HEK293T (cell line): ENCODE data around the gene KIAA1755.

Source experiments
- CTCF ChIA-PET: fragments of 350-600 bp; formaldehyde crosslinking; extraction: SDS; loops from one replicate; lab custom pipeline; 2021; ENCODE audit warnings: antibody characterized with exemption, inconsistent platforms; lab: Yijun Ruan, JAX
- POLR2A ChIA-PET: fragments of 350-600 bp; formaldehyde crosslinking; extraction: SDS; loops from one replicate; lab custom pipeline; 2020; ENCODE audit warnings: antibody characterized with exemption, inconsistent platforms; lab: Yijun Ruan, JAX
- DNase-seq: peaks from one replicate; pipeline ENCODE4 v3.0.0; 2012; ENCODE audit warnings: mixed read lengths; ENCODE audit errors: extremely low spot score
- ARNT ChIP-seq: fragments of 450-650 bp; IDR thresholded peaks from 2 replicates; pipeline ENCODE4 v1.6.1; 2017; ENCODE audit warnings: mild to moderate bottlenecking
- BHLHE40 ChIP-seq: fragments of 450-650 bp; IDR thresholded peaks from 2 replicates; pipeline ENCODE4 v1.6.1; 2016; ENCODE audit warnings: mild to moderate bottlenecking, moderate library complexity, borderline replicate concordance
- CTBP1 ChIP-seq: fragments of 450-650 bp; IDR thresholded peaks from 2 replicates; pipeline ENCODE4 v1.6.1; 2016; ENCODE audit warnings: borderline replicate concordance
- ELF4 ChIP-seq: fragments of 450-650 bp; IDR thresholded peaks from 2 replicates; pipeline ENCODE4 v1.6.1; 2017; ENCODE audit warnings: antibody characterized with exemption
- FOXA1 ChIP-seq: fragments of 450-650 bp; IDR thresholded peaks from 2 replicates; pipeline ENCODE4 v1.6.1; 2016; ENCODE audit warnings: mild to moderate bottlenecking
- FOXK2 ChIP-seq: fragments of 450-650 bp; IDR thresholded peaks from 2 replicates; pipeline ENCODE4 v1.6.1; 2016; ENCODE audit warnings: mild to moderate bottlenecking
- FOXM1 ChIP-seq: fragments of 450-650 bp; IDR thresholded peaks from 2 replicates; pipeline ENCODE4 v1.6.1; 2017; ENCODE audit warnings: mild to moderate bottlenecking, borderline replicate concordance
- HDGF ChIP-seq: fragments of 450-650 bp; IDR thresholded peaks from 2 replicates; pipeline ENCODE4 v1.6.1; 2017; ENCODE audit warnings: antibody characterized with exemption, borderline replicate concordance
- L3MBTL2 ChIP-seq: fragments of 450-650 bp; conservative IDR thresholded peaks from 2 replicates; pipeline ENCODE4 v1.6.1; 2016; ENCODE audit warnings: mild to moderate bottlenecking
- LEF1 ChIP-seq: fragments of 450-650 bp; IDR thresholded peaks from 2 replicates; pipeline ENCODE4 v1.6.1; 2017; ENCODE audit warnings: mild to moderate bottlenecking, borderline replicate concordance
- NFRKB ChIP-seq: fragments of 450-650 bp; IDR thresholded peaks from 2 replicates; pipeline ENCODE4 v1.6.1; 2016; ENCODE audit warnings: mild to moderate bottlenecking, moderate library complexity
- PKNOX1 ChIP-seq: fragments of 450-650 bp; IDR thresholded peaks from 2 replicates; pipeline ENCODE4 v1.6.1; 2016
- SP1 ChIP-seq: fragments of 450-650 bp; IDR thresholded peaks from 2 replicates; pipeline ENCODE4 v1.6.1; 2017
- SUZ12 ChIP-seq: fragments of 450-650 bp; IDR thresholded peaks from 2 replicates; pipeline ENCODE4 v1.6.1; 2016; ENCODE audit warnings: mild to moderate bottlenecking
- TARDBP ChIP-seq: fragments of 450-650 bp; IDR thresholded peaks from 2 replicates; pipeline ENCODE4 v1.6.1; 2016
- ZNF384 ChIP-seq: fragments of 450-650 bp; IDR thresholded peaks from 2 replicates; pipeline ENCODE4 v1.6.1; 2016

The KIAA1755 gene

GRCh38 chr20:38224531-38224930, 36.0 kb downstream of the KIAA1755 start:
- no peak for TF ChIP-seq SUZ12
- no peak for TF ChIP-seq TARDBP
- no peak for TF ChIP-seq ZNF384
- no peak for TF ChIP-seq PKNOX1
- no peak for TF ChIP-seq NFRKB
- TF ChIP-seq BHLHE40 = no peak
- no peak for TF ChIP-seq FOXK2
- no peak for TF ChIP-seq FOXM1
- no peak for TF ChIP-seq CTBP1
- TF ChIP-seq FOXA1 = no peak
- TF ChIP-seq L3MBTL2 = no peak
- TF ChIP-seq SP1 = no peak
- CTCF ChIA-PET = interaction anchor here (1.0 to 2.5 kb wide), 2 partner anchors 151 to 170 kb away, joined by 5 to 9 read pairs; no protein-coding TSS in a partner anchor
- POLR2A ChIA-PET = no interaction called here
- DNase-seq = no peak

- POLR2A ChIA-PET = no interaction called here
- CTCF ChIA-PET = interaction anchor here (0.7 to 1.1 kb wide), 3 partner anchors 81 to 169 kb away, joined by 3 to 5 read pairs (median 3); no protein-coding TSS in a partner anchor
- TF ChIP-seq ARNT (no peak), SUZ12 (no peak), PKNOX1 (no peak), L3MBTL2 (no peak), TARDBP (no peak), CTBP1 (no peak), LEF1 (no peak), FOXM1 (no peak), HDGF (no peak), FOXK2 (no peak), SP1 (no peak)
- DNase-seq = no peak
Measured at GRCh38 chr20:38223743-38224100, 36.8 kb downstream of the KIAA1755 start.

DNA sequence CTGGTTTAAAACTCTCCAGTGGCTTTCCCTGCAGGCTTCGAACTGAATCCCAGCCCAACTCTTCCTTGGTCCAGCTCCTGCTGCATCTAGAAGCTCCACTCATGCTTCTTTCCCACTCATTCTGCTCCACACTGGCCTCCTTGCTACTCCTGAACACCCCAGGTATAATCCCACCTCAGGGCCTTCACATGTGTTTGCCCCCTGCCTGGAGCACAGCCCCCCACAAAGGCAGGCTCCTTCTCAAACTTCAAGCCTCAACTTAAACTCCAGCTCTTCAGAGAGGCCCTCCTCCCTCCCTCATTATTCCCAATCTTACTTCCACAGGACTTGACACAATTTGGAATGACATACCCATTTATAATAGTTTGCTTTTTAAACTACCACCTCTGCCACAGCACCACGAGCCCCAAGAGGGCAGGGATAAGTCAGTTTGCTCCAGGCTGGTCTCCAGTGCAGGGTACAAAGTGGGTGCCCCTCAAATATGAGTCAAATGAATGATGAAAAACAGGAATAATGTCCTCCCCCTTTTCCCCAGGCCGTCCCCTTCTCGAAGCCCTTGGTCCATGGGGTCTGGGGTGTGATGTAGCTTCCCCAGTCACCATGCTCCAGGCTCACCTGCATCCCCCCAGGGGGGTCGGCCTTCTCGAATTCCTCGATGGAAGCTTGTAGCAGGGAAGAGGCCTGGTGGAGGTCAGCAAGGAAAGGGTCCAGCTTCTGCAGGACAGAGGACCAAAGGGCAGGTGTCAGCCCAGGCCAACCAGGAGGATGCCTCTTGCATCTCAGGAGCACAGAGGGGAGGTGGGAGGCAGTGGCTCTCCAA, 37.4 kb downstream of the KIAA1755 start:
- DNase-seq = no peak
- TF ChIP-seq LEF1 = no peak
- no peak for TF ChIP-seq NFRKB
- TF ChIP-seq HDGF = no peak
- no peak for TF ChIP-seq FOXM1
- TF ChIP-seq PKNOX1 = no peak
- no peak for TF ChIP-seq ZNF384
- TF ChIP-seq ELF4 = no peak
- no peak for TF ChIP-seq BHLHE40
- no peak for TF ChIP-seq FOXA1
- TF ChIP-seq SP1 = no peak
- TF ChIP-seq FOXK2 = no peak
- no peak for TF ChIP-seq TARDBP
- no peak for TF ChIP-seq SUZ12
- no peak for TF ChIP-seq L3MBTL2
- no peak for TF ChIP-seq ARNT
- TF ChIP-seq CTBP1 = no peak
- ChIA-PET POLR2A (no interaction called here), CTCF (interaction anchor here (0.7 to 3.0 kb wide), 4 partner anchors 82 to 168 kb away, joined by 3 to 14 read pairs (median 4); no protein-coding TSS in a partner anchor)

DNA sequence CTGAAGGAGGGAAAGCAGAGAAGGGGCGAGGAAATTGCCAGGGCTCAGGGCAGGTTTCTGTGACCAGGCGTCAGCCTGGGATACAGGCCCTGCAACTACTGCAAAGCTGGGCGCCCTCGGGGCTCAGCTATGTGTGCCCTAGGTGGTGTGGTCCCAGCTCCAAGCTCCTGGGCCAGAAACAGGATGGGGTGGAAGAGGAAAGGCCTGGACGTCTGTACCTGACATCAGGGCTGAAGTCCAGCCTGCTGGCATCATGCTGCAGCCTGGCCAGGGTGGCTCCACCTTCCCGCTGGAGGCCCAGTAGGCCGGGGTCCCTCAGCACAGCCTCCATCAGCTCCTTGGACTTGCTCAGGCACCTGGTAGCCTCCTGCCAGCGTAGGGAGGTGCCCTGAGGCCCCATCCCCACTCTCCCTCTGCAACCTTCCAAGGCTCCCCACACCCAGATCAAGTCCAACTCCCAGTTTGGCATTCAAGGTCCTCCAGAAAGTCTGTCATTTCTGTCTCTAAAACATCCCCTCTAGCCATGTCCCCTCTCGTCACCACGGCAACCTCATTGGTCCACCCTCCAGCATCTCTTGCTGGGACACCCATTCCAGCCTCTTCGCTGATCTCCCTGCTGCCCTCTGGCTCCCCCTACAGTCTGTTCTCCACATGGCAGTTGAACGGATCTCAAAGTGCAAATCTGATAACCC, 38.2 kb downstream of the KIAA1755 start:
- ChIA-PET CTCF (interaction anchor here (0.8 to 3.2 kb wide), 8 partner anchors 54 to 165 kb away, joined by 3 to 17 read pairs (median 7); no protein-coding TSS in a partner anchor), POLR2A (no interaction called here)
- peak; percentile 78 for DNase-seq
- TF ChIP-seq FOXM1 (no peak), NFRKB (no peak), HDGF (no peak), ZNF384 (no peak), ARNT (no peak), FOXA1 (no peak), LEF1 (no peak), PKNOX1 (no peak), FOXK2 (no peak), SUZ12 (no peak), TARDBP (no peak), BHLHE40 (no peak), ELF4 (no peak), L3MBTL2 (no peak), SP1 (no peak), CTBP1 (no peak)
